HG03097 (cell line): ENCODE results near the gene C10orf143.
"Not testable (repeated sequence)": the region's sequence is repeated elsewhere in the genome, so short reads cannot be mapped to it uniquely, and the experiment has no call there.

Experiments used
- ATAC-seq: cut with Tn5 transposase; IDR thresholded peaks from one replicate; pipeline ENCODE4 v1.9.1; 2021; ENCODE audit not compliant: unreplicated experiment, low FRiP score

Gene C10orf143

GRCh38 chr10:130038611-130039109 lies 72.0 kb downstream of the C10orf143 start:
- no peak for ATAC-seq

- no peak for ATAC-seq
These were observed 72.5 kb downstream of the C10orf143 start for GRCh38 chr10:130038019-130038555.

- ATAC-seq: no peak
These were observed 73.4 kb downstream of the C10orf143 start for GRCh38 chr10:130037169-130037661.

- no peak for ATAC-seq
These were observed 74.1 kb downstream of the C10orf143 start for GRCh38 chr10:130036296-130037065.

GRCh38 chr10:130029209-130029608 lies 81.4 kb downstream of the C10orf143 start:
- no peak for ATAC-seq

- no peak for ATAC-seq
These were observed 82.2 kb downstream of the C10orf143 start for GRCh38 chr10:130028465-130028819.

- no peak for ATAC-seq
These were observed 82.7 kb downstream of the C10orf143 start for GRCh38 chr10:130027716-130028464.

- no peak for ATAC-seq
These were observed 83.8 kb downstream of the C10orf143 start for GRCh38 chr10:130026670-130027456.

- ATAC-seq: no peak
These were observed 84.7 kb downstream of the C10orf143 start for GRCh38 chr10:130025811-130026485.

GRCh38 chr10:130025326-130025725 lies 85.3 kb downstream of the C10orf143 start:
- ATAC-seq: no peak

- no peak for ATAC-seq
These were observed 85.8 kb downstream of the C10orf143 start for GRCh38 chr10:130024779-130025325.

GRCh38 chr10:130024326-130024725 lies 86.3 kb downstream of the C10orf143 start:
- ATAC-seq: not testable (repeated sequence)

- no peak for ATAC-seq
These were observed 87.0 kb downstream of the C10orf143 start for GRCh38 chr10:130023454-130024230.

- ATAC-seq: no peak
These were observed 87.9 kb downstream of the C10orf143 start for GRCh38 chr10:130022511-130023299.

GRCh38 chr10:130022086-130022485 lies 88.5 kb downstream of the C10orf143 start:
- no peak for ATAC-seq

GRCh38 chr10:130021383-130021950 lies 89.2 kb downstream of the C10orf143 start:
- no peak for ATAC-seq

- no peak for ATAC-seq
These were observed 89.8 kb downstream of the C10orf143 start for GRCh38 chr10:130020651-130021382.
